ENCODE measurements around the gene PAX7.

The PAX7 gene

DNA sequence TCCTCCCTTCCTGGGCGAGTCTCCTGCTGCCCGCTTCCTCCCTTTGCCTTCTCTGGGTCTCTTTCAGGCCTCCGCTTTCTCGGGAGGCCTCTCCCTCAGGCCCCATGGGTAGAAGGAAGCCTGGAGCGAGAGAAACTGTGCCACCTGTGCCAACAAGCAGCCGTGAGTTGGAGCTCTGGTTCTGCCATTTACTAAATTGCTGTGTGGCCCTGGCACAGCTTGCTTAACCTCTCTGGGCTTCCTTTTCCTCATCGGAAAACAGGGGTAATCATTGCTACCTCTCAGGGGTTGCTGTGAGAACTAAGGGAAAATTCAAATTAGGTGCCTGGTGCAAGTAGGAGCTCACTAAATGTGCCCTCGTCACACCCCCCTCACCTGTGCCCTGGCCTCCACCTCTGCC, 80.4 kb downstream of the PAX7 start:
- DNase-seq = no peak

- no peak for DNase-seq
These were observed 81.0 kb downstream of the PAX7 start for GRCh38 chr1:18711536-18712251.

GRCh38 chr1:18712252-18712600, 81.6 kb downstream of the PAX7 start:
- DNase-seq = no peak

DNA sequence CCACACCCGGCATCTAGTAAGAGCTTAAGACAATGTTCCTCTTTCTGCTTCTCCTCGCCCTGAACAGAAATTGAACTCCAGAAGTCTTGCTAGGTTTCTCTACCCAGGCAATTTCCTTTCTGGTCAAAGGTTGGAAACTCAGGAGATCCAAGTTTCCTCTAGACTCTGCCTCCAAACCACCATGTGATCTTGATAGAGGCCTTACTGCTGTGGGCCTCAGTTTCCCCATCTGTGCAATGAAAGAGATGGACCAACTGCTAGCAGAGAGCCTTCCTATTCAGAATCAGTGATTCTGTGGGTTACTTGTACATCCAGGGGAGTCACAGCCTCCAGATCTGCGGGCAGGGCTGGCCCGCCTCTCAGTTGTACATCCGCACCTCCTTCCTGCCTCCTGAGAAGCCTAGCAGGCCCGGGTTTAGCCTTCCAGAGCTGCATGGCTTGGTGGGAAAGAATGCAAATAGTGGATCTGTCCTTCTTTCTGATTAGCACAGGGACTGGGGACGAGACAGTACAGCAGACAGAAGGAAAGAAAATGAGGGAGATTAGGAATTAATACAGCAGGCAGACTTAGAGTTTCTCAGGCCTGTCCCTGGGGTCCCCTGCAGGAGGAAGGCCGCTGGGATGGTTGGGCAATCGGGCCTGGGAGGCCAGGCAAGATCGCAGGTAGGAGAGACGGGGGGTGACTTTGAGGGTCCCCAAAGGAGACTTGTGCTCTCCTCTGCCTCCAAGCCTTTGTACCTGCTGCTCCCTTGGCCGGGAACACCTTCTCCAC, 83.9 kb downstream of the PAX7 start:
- DNase-seq = no peak

- no peak for DNase-seq
These were observed 85.6 kb downstream of the PAX7 start for GRCh38 chr1:18716112-18716784.

- no peak for DNase-seq
These were observed 86.4 kb downstream of the PAX7 start for GRCh38 chr1:18716785-18717678.

DNA sequence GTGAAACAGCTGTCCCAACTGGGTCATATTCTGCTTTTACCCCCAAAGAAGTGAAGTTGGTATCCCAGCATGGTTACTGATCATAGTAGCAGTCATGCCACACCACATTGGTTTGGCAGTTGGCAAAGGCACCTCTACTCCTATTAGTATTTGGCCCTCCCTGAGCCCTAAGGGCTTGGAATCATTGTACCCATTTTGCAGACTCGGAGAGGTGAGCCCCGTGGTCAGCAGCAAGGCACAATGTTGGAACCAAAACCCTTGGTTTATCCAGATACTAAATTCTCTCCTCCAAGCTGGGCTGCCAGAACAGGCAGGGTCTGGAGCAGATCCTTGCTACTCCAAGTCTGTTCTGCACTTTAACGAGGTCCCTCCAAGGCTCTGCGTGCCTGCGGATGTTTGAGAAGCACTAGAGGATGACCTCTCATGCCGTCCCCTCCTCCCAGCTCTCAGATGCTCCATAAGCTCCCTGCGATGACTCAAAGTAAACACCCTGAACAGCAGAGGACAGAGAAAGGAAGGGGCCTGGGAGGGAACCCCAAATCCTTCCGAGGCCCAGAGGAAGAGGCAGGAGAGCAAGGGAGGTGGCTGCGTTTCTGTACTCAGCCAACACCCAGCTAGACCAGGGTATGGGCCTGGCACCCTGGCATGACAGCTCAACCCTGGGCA, 89.3 kb downstream of the PAX7 start:
- no peak for DNase-seq

- DNase-seq = no peak
These were observed 90.4 kb downstream of the PAX7 start for GRCh38 chr1:18721041-18721440.

- no peak for DNase-seq
These were observed 91.1 kb downstream of the PAX7 start for GRCh38 chr1:18721776-18722175.

DNA sequence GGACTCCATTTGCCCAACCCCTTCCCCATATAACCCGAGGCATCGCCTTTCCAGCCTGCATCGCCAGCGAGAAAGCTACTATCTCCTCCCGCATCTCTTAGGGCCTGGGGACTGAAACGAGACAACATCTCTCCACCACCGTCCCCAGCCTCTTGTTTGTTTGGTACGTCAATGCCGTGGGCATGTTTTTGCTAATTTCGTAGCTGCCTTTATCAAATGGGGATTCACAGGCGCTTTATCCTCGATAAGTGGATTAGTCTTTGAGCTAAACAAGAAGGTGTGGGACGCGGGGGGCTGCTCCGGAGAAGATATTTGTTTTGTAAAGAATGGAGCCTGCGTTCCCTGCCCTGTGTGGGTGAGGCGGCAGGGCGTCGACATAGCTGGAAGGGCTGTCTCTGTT, 91.6 kb downstream of the PAX7 start:
- no peak for DNase-seq

DNA sequence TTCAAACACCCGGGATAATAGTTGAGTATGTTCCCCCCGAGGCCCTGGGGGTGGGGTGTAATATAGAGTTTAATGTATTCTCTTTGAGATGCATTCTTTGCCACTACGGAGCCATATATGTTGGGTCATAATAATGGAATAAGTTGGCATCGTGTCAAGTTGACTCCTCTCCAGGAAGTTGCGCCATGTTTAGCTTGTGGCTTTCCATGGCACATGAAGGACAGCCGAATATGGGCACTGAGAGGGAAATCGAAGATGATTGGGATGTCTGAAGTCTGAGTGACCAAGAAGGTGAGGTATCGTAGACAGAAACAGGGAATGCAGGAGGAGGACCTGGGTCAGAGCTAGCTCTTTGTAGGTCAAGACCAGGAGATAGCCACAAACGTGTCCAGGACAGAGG, 92.6 kb downstream of the PAX7 start:
- DNase-seq = no peak

GRCh38 chr1:18723701-18724411, 93.2 kb downstream of the PAX7 start:
- DNase-seq = no peak

DNA sequence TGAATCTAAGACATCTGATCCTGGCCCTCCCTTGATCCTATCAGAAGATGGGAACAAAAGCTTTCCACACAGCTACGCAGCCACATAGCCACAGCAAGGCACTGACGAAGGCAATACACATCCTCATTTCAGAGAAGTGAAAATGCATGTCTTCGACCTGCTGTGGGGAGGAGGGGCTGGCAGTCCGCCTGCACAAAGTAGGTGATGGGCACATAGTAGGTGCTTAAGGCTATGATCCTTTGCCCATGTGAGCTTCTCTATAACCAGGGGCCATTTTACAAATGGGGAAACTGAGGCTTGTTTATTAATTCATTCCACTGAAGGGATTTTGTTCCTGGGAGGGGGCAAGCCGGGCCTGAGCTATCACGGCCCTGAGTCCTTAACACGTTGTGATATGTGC, 94.2 kb downstream of the PAX7 start:
- DNase-seq = no peak

DNA sequence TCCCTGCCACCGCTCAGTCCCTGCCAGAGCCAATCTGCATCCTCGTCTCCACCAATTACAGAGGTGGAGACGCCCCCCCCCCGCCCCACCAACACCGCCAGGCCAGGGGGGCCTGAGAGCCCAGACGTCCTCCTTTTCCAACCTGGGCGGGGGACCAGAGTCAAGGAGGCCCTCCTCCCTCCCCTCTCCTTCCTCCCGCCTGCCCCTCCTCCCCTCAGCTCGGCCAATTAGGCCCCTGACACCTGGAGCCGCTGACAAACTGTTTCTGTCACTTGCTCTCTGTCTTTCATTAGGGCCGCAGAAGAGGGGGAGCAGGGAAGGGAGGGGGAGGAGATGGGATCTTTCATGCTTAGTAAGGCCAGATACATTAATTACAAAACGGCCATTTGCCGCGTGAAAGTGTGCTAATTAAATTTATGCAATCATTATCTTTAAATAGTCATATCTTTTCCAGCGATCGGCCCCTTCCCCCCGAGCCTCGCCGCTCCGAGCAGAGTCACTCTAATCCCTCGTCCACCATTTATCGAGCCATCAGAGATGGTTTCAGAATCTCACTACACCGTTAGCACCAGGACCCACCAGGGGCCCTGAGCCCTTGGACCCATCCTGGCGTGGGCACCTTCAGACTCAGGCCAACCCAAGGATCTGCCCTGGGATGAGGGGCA, 94.7 kb downstream of the PAX7 start:
- DNase-seq = no peak

DNA sequence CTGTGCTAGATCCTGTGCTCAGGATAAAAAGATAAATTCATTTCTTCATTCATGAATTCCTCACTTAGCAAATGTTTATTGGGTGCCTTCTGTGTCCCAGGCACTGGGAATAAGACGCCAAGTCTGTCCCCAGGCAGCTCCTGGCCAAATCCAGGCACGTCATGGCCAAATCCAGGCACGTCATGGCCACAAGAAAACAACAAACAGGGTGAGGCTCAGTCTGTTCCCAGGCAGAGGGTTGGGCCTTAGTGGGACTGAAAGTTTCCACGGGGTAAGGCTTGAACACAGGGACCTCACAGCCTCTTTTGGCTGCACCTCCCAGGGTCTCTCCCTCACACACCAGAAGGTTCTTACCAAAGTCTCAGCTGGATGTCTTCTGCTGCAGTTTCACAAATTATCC, 95.7 kb downstream of the PAX7 start:
- DNase-seq = no peak

DNA sequence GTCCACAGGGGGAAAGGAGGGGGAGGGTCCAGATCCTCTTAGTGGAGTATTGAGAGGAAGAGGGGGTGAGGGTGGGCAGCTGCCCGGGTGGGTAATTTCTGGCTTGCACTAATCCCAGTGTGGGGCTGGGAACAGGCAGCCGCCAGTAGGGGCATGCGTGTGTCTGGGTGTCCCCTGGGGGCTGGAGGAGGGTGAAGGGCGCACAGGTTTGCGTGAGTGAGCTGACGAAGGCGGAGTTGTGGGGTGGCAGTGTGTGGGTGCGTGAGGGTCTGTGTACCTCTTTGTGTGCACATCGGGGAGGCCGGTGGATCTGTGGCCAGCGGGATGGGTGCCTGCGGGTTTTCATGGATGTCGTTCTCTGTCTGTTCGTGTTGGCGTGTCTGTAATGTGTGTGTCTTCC, 97.3 kb downstream of the PAX7 start:
- DNase-seq = no peak

- DNase-seq = no peak
These were observed 99.7 kb downstream of the PAX7 start for GRCh38 chr1:18730321-18730720.

GRCh38 chr1:18731148-18731547, 100.5 kb downstream of the PAX7 start:
- no peak for DNase-seq

DNA sequence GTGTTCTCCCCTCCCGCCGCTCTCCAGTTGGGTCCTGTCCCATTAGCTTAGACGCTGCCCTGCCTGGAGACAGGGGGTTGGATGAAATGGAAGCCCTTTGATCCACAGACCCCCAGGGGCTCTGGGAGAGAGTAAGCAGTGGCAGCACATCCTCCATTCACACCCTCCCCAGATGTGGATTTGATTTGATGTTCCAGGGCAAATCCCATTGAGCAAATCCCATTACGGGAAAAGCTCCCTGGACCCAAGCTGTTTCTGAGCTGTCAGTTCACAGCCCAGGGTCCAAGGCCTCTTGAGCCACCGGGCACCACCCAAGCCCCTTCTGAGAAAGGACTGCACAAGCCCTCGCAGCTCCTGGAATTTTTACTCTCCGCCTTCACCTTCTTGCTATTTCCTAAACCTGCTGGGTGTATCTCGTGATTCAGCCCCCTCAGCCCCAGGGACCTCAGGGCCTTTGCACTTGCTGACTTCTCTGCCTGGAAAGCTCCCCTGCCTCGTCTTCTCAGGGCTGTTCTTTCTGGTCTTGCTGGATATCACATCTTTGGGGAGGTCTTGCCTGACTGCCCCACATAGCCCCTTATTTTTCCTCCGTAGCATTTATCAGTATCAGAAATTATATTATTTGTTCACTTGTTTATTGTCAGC, 101.1 kb downstream of the PAX7 start:
- no peak for DNase-seq

- no peak for DNase-seq
These were observed 102.0 kb downstream of the PAX7 start for GRCh38 chr1:18732686-18733085.

DNA sequence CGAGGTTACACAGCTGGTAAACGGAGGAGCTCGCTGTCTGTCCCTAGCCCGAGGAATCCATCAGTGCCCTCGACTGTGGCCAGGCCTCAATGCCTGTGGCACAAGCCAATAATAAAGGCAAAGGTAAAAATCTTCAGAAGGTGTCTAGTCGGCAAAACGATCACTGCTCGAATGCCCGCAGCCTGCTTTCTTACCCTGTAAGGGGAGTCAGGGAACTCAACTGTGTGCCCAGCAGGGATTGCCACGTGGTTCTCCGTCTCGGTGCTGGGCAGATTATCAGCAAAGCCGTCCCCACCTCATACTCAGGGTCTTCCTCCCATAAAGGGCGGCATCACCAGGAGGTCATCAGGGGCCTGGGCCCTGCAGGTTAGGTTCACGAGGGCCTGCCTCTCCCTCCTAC, 103.4 kb downstream of the PAX7 start:
- DNase-seq = no peak
